Neutrophil (primary cell): ENCODE results near the gene SEL1L.
A peak's percentile ranks its signal among the peaks of the same experiment; 100 is the strongest.

Experiments
- H3K27ac ChIP-seq: fragments of 200-600 bp; sonication (generic); 2 replicates; pipeline ENCODE4 v1.5.1; 2016; ENCODE audit warnings: mild to moderate bottlenecking, moderate library complexity
- H3K27me3 ChIP-seq: fragments of 200-600 bp; sonication (generic); 2 replicates; pipeline ENCODE4 v1.6.0; 2016; ENCODE audit warnings: mild to moderate bottlenecking
- H3K36me3 ChIP-seq: fragments of 200-600 bp; sonication (generic); 2 replicates; pipeline ENCODE4 v1.5.1; 2017
- H3K4me1 ChIP-seq, 2 experiments: fragments of 200-600 bp in 1 of 2; sonication (generic) in 1 of 2; 1 replicate in 1 of 2; 2 replicates in 1 of 2; pipeline versions ENCODE4 v1.5.1 to v1.6.1; 2013 to 2016; ENCODE audit warnings: low read depth in 1 of 2, low read length in 1 of 2, mild to moderate bottlenecking in 1 of 2, moderate library complexity in 1 of 2; ENCODE audit not compliant: control insufficient read depth in 1 of 2, insufficient read depth in 1 of 2
- H3K4me3 ChIP-seq, 2 experiments: fragments of 200-600 bp in 1 of 2; sonication (generic) in 1 of 2; 1 replicate in 1 of 2; 2 replicates in 1 of 2; pipeline ENCODE4 v1.5.1; 2013 to 2016; ENCODE audit warnings: low read depth in 1 of 2, low read length in 1 of 2, mild to moderate bottlenecking in 1 of 2, moderate library complexity in 1 of 2
- H3K9me3 ChIP-seq: fragments of 200-600 bp; sonication (generic); 2 replicates; pipeline ENCODE4 v1.5.1; 2016
- TF ChIP-seq, protein P1 (sequence below): fragments of 200-600 bp; sonication (generic); IDR thresholded peaks from 2 replicates; pipeline ENCODE4 v1.5.1; 2016; ENCODE audit warnings: antibody characterized with exemption

SEL1L gene

DNA sequence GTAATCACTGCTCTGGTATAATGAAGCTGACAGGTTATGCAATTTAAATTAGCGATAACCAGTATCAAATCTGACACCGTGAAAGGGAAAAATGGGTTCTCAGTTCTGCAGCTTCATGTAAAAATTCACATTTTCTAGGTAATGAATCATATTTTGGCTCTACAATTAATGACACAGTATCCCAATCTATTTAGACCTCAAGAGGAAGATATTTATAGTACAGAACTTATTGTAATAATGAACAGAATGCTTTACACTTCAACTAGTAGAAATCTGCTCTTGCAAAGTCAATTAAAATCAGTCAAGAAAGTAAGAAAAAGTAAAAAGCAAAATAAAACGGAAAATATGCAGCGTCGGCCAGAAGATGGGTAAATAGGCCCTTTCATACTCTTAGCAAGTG lies 24.3 kb downstream of the SEL1L start:
- TF ChIP-seq, protein P1, sequence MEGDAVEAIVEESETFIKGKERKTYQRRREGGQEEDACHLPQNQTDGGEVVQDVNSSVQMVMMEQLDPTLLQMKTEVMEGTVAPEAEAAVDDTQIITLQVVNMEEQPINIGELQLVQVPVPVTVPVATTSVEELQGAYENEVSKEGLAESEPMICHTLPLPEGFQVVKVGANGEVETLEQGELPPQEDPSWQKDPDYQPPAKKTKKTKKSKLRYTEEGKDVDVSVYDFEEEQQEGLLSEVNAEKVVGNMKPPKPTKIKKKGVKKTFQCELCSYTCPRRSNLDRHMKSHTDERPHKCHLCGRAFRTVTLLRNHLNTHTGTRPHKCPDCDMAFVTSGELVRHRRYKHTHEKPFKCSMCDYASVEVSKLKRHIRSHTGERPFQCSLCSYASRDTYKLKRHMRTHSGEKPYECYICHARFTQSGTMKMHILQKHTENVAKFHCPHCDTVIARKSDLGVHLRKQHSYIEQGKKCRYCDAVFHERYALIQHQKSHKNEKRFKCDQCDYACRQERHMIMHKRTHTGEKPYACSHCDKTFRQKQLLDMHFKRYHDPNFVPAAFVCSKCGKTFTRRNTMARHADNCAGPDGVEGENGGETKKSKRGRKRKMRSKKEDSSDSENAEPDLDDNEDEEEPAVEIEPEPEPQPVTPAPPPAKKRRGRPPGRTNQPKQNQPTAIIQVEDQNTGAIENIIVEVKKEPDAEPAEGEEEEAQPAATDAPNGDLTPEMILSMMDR = no peak
- H3K27me3 ChIP-seq = no peaks in the 10 kb centered on the region
- peak overlapping the region; percentile 53 for H3K27ac ChIP-seq
- H3K4me3 ChIP-seq = no peak overlapping the region
- H3K4me1 ChIP-seq = peaks cover 42 to 44% of the 10 kb centered on the region in 2 experiments
- no peaks in the 10 kb centered on the region for H3K9me3 ChIP-seq
- peaks cover 32% of the 10 kb centered on the region for H3K36me3 ChIP-seq

DNA sequence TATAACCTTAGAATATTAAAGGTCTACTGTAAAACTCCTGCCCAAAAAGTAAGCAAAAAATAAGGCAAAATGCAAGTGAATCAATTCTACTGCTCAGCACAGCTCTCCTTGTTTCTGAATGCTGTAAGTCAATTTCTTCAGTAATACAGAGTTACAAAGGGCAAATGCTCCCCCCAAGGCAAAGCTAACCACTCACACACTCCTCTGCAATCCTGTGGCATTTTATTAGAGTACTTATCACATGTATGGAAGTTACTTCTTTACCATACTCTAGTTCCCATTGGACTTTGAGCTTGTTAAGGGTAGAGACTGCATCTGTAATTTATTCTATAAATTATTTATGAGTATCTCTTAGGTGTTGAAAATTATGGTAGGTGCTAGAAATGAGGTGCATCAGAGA lies 27.2 kb downstream of the SEL1L start:
- peak overlapping the region; percentile 4 for H3K27ac ChIP-seq

DNA sequence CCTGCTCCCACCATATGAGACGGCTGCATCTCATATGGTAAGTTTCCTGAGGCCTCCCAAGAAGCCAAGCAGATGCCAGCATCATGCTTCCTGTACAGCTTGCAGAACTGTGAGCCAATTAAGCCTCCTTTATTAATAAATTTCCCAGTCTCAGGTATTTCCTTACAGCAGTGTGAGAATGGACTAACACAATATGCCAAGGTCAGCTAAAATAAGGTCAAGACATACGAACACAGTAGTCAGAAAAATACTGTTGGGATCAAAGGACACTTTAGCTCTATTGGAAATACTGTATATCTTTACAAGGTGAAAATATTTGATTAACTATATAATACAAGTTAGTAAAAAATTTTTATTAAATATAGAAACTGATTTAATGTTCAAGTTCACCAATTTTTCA lies 28.8 kb downstream of the SEL1L start:
- H3K27me3 ChIP-seq = no peaks in the 10 kb centered on the region
- no peak overlapping the region for H3K27ac ChIP-seq
- peaks cover 12 to 13% of the 10 kb centered on the region in 2 experiments for H3K4me1 ChIP-seq
- H3K4me3 ChIP-seq = no peak overlapping the region
- H3K9me3 ChIP-seq = no peaks in the 10 kb centered on the region
- TF ChIP-seq, protein P1 = no peak
- H3K36me3 ChIP-seq = peaks cover 70% of the 10 kb centered on the region

More for the DNA sequence above, 27.2 kb downstream of the SEL1L start:
- H3K27me3 ChIP-seq = no peaks in the 10 kb centered on the region
- H3K36me3 ChIP-seq = peaks cover 54% of the 10 kb centered on the region
- peaks cover 28% of the 10 kb centered on the region in 2 experiments for H3K4me1 ChIP-seq
- H3K4me3 ChIP-seq = no peak overlapping the region
- TF ChIP-seq, protein P1 = no peak
- H3K9me3 ChIP-seq = no peaks in the 10 kb centered on the region

DNA sequence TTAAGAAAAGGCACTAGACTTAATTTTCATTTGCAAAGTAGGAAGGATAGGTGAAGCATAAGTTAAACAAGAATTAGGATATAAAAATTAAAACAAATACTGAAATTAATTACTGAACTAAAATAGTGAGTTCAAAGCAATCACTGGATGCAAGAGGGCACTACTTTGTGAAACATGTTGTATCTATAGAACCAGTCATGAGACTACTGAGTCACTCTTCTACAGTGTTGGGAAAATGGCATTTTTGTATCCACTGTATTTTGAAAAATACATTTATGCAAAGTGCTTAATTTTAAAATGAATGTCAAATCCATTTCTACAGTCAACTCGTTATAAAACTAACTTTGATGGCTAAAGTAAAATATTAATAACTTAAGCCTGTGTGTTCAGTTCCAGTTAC lies 47.9 kb downstream of the SEL1L start:
- H3K27ac ChIP-seq = no peak overlapping the region
- no peak overlapping the region for H3K4me3 ChIP-seq
- no peaks in the 10 kb centered on the region for H3K4me1 ChIP-seq
- H3K9me3 ChIP-seq = no peaks in the 10 kb centered on the region
- H3K27me3 ChIP-seq = no peaks in the 10 kb centered on the region
- H3K36me3 ChIP-seq = peaks cover 100% of the 10 kb centered on the region
- TF ChIP-seq, protein P1 = no peak

DNA sequence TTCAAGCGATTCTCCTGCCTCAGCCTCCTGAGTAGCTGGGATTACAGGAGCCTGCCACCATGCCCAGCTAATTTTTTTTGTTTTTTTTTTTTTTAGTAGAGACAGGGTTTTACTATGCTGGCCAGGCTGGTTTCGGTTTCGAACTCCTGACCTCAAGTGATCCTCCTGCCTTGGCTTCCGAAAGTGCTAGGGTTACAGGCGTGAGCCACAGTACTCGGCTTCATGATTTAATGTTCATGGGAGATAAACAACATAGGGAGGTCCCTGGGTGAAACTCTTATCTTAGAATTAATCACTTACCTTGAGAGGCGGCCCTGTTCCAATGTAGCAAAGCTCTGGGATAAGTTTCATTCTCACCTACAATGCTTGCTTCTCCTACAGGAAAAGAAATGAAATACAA lies 48.3 kb downstream of the SEL1L start:
- no peak overlapping the region for H3K4me3 ChIP-seq
- peaks cover 100% of the 10 kb centered on the region for H3K36me3 ChIP-seq
- TF ChIP-seq, protein P1 = no peak
- no peaks in the 10 kb centered on the region for H3K4me1 ChIP-seq
- H3K27me3 ChIP-seq = no peaks in the 10 kb centered on the region
- no peaks in the 10 kb centered on the region for H3K9me3 ChIP-seq
- H3K27ac ChIP-seq = no peak overlapping the region

DNA sequence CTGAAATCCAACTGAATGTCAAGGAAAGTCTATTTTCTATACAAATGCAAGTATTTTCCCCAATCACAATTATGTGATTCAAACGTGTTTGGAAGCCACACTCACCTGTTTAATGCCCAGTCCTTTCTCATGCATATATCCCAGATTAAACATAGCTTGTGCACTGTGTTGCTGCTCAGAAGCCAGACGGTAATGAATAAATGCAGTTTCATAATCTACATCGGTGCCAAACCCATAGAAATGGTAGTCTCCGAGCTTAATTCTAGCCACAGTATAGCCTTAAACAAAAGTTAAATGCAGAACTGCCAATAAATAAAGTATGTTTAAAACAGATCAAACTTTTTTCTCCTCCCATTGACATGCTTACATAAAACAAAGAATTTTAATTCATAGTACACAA lies 49.5 kb downstream of the SEL1L start:
- Histone ChIP-seq H3K4me1 (no peaks in the 10 kb centered on the region), H3K9me3 (no peaks in the 10 kb centered on the region), H3K36me3 (peaks cover 100% of the 10 kb centered on the region), H3K4me3 (no peak overlapping the region), H3K27ac (no peak overlapping the region), H3K27me3 (no peaks in the 10 kb centered on the region)
- TF ChIP-seq, protein P1 = no peak
